ENCODE measurements around the gene GMPPA.

Gene GMPPA

DNA sequence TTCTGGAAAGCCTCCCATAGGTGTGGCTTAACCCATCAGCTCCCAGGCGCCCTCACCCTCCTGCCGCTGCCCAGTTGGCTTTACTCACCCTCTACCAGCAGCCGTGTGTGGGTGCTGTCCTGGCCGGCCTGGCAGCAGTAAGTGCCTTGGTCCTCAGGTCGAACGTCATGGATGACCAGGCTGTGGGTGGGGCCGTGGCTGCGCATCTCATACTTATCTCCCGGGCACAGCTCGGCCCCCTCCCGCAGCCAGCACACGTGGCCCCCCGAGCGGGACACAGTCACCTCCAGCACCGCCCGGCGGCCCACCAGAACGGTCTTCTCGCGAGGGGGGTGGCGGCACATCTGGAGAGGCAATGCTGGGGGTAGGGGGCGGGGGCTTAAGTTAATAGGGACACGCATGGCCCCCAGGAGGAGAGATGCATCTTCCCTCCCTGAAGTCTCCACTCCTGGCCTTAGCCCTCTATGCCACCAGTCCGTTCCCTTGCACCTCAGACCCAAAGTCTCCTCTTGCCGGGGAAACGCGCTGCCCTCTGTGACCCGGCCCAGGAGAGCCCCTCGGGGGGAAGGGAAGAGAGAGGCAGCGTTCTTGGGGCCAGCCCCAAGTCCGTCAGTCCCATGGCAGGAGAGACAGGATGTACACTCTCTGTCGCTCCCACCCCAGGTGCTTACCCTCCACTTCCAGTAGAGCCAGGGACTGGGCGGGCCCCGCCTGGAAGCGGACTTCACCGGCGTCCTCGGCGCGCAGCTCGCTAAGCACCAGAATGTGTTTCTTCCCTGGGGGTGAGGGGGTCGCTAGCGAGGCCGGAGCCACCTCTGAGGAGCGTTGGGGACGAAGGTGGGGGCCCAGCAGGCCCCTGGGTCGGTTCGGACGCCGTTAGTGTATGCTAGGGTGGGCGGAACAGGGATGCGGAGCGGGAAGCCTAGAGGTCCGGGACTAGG lies 53.0 kb downstream of the GMPPA start:
- TF ChIP-seq CTCF (IDR thresholded peaks at IDR 0.05), result no peak

DNA sequence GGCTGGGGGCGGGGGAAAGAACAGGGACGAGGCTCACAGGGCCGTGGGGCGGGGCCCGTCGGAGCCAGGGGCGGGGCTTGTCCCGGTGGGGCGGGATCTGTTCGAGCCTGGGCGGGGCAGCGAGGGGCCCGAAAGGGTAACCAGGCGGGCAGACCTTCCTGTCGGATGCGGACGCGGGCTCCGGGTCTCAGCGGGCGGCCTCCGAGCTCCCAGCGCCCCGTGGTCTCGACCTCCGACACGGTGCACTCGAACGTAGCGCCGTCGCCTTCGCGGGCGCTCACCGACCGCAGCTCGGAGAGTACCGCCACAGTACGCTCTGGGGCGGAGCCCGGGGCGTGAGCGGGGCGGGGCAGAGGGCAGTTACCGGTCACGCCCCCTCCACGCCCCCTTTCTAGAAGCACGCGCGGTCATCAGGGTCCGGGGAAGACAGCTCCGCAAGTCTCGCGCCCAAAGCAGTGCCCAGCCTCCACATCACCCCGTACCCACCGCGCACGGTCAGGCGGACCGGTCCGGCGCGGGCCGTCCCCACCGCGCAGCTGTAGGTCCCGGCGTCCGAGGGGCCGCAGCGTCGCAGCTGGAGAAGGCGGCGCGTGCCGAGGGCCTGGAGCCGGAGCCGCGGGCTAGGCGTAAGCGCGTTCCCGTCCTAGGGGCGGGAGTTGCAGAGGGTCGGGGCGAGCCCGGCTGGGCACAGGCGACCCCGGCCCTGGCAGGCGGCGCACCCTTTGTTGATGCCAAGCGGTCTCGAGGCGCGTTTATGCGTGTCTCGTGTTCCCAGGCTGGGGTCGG lies 53.9 kb downstream of the GMPPA start:
- no peak for TF ChIP-seq CTCF (IDR thresholded peaks at IDR 0.05)

GRCh38 chr2:219553168-219553417 lies 54.4 kb downstream of the GMPPA start:
- TF ChIP-seq CTCF (IDR thresholded peaks at IDR 0.05), result no peak

DNA sequence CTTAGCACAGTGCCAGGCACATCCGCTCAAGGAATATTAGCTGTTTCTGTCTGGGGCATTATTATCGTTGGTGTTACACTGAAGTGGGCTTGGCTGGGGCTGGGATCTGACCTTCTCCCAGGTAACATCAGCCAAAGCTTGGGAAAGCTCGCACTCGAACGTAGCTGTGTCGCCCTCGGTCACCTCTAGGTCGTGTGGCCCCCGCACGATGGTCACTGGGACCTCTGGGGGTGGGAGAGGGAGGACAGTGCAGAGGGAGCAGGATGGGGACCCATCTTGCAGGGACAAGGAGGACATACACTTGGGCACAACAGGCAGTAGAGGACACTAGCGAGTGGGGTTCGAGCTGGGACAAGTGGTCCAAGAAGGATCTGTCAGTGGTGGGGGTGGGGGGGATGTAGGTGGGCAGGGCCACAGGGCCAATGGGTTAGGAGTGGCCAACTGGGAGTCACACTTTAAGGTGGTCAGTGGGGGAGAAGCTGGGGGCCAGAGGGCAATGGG lies 54.8 kb downstream of the GMPPA start:
- no peak for TF ChIP-seq CTCF (IDR thresholded peaks at IDR 0.05)

DNA sequence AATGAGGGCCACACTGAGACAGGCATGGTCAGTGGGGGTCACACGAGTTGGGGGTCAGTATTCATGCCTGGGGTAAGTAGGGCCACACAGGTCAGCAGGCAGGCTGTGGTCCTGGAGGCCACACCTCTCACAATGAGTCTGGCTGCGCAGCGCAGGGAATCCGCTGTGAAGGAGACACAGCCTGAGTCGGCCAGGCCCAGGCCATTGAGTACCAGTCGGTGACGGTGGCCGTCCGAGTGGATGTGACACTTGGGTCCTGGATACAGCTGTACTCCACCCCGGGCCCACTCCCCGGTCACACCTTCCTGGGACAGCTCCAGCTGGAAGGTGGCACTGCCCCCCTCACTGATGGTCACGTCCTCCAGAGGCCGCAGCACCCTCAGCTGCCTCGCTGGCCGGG lies 55.7 kb downstream of the GMPPA start:
- TF ChIP-seq CTCF (IDR thresholded peaks at IDR 0.05), result no peak

DNA sequence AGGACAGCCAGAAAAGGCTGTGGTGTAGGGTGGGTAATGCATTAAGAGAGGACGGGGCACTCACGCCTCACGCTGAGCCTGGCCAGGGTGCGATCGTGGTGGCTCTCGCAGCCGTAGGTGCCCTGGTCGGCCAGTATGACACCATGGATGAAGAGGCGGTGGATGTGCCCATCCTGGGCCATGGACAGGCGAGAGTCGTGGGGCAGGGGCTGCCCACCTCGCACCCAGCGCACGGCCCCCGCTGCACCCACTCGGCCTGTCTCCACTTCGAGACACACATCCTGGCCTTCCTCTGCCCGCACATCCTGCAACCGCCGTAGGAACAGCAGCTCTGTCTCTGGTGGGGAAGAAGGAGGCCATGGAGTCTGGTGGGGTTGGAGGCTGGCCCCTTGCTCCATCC lies 57.3 kb downstream of the GMPPA start:
- TF ChIP-seq CTCF (IDR thresholded peaks at IDR 0.05), result no peak

- TF ChIP-seq CTCF (IDR thresholded peaks at IDR 0.05), result no peak
These were observed 57.7 kb downstream of the GMPPA start for GRCh38 chr2:219556413-219556812.

All from LNCAP (cell line).